ENCODE measurements around the gene ERG. TPM values are rescaled to one million over a fixed set of nuclear protein-coding genes. Genes with fewer than 3 reads are reported as not detected.

ERG gene
- polyA plus RNA-seq, 1 donor from 2014 or later: not detected

GRCh38 chr21:38363693-38364092 lies 134.6 kb downstream of the ERG start:
- Histone ChIP-seq H3K27me3 (ENCODE audit: insufficient read depth, low read depth, low read length) (no peaks in the 10 kb centered on the region), H3K9me3 (ENCODE audit: low read length) (no peaks in the 10 kb centered on the region), H3K79me2 (replicated peaks; ENCODE audit: insufficient read depth, low read length) (no peaks in the 10 kb centered on the region), H3K4me2 (ENCODE audit: low read length) (no peak overlapping the region), H3K27ac (ENCODE audit: low read length) (no peak overlapping the region), H3K36me3 (ENCODE audit: insufficient read depth, low read length) (no peaks in the 10 kb centered on the region), H3K9me2 (ENCODE audit: insufficient read depth, low read length) (no peaks in the 10 kb centered on the region), H4K20me1 (ENCODE audit: insufficient read depth) (no peaks in the 10 kb centered on the region), H3K4me3 (ENCODE audit: low read length) (no peak overlapping the region), H3F3A (ENCODE audit: insufficient read depth, low read length, poor library complexity, severe bottlenecking) (no peaks in the 10 kb centered on the region), H2AFZ (ENCODE audit: low read depth, low read length) (no peak overlapping the region), H3K9ac (ENCODE audit: low read length) (no peak overlapping the region)
- TF ChIP-seq, protein P1, sequence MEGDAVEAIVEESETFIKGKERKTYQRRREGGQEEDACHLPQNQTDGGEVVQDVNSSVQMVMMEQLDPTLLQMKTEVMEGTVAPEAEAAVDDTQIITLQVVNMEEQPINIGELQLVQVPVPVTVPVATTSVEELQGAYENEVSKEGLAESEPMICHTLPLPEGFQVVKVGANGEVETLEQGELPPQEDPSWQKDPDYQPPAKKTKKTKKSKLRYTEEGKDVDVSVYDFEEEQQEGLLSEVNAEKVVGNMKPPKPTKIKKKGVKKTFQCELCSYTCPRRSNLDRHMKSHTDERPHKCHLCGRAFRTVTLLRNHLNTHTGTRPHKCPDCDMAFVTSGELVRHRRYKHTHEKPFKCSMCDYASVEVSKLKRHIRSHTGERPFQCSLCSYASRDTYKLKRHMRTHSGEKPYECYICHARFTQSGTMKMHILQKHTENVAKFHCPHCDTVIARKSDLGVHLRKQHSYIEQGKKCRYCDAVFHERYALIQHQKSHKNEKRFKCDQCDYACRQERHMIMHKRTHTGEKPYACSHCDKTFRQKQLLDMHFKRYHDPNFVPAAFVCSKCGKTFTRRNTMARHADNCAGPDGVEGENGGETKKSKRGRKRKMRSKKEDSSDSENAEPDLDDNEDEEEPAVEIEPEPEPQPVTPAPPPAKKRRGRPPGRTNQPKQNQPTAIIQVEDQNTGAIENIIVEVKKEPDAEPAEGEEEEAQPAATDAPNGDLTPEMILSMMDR (IDR thresholded peaks at IDR 0.05; ENCODE audit: poor library complexity, severe bottlenecking): no peak
- TF ChIP-seq SMC3 (conservative IDR thresholded peaks at IDR 0.05; ENCODE audit: poor library complexity) (no peak), TAF1 (IDR thresholded peaks at IDR 0.05; ENCODE audit: low read depth) (no peak), MXI1 (conservative IDR thresholded peaks at IDR 0.05; ENCODE audit: poor library complexity, severe bottlenecking) (no peak), POLR2AphosphoS5 (IDR thresholded peaks at IDR 0.05) (no peak)
- TF ChIP-seq, protein P2, sequence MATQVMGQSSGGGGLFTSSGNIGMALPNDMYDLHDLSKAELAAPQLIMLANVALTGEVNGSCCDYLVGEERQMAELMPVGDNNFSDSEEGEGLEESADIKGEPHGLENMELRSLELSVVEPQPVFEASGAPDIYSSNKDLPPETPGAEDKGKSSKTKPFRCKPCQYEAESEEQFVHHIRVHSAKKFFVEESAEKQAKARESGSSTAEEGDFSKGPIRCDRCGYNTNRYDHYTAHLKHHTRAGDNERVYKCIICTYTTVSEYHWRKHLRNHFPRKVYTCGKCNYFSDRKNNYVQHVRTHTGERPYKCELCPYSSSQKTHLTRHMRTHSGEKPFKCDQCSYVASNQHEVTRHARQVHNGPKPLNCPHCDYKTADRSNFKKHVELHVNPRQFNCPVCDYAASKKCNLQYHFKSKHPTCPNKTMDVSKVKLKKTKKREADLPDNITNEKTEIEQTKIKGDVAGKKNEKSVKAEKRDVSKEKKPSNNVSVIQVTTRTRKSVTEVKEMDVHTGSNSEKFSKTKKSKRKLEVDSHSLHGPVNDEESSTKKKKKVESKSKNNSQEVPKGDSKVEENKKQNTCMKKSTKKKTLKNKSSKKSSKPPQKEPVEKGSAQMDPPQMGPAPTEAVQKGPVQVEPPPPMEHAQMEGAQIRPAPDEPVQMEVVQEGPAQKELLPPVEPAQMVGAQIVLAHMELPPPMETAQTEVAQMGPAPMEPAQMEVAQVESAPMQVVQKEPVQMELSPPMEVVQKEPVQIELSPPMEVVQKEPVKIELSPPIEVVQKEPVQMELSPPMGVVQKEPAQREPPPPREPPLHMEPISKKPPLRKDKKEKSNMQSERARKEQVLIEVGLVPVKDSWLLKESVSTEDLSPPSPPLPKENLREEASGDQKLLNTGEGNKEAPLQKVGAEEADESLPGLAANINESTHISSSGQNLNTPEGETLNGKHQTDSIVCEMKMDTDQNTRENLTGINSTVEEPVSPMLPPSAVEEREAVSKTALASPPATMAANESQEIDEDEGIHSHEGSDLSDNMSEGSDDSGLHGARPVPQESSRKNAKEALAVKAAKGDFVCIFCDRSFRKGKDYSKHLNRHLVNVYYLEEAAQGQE (IDR thresholded peaks at IDR 0.05; ENCODE audit: borderline replicate concordance): no peak

- Histone ChIP-seq H3K9me3 (ENCODE audit: low read length) (no peaks in the 10 kb centered on the region), H3K4me2 (ENCODE audit: low read length) (no peak overlapping the region), H3K27ac (ENCODE audit: low read length) (no peak overlapping the region), H4K20me1 (ENCODE audit: insufficient read depth) (no peaks in the 10 kb centered on the region), H3K9me2 (ENCODE audit: insufficient read depth, low read length) (no peaks in the 10 kb centered on the region), H3K27me3 (ENCODE audit: insufficient read depth, low read depth, low read length) (no peaks in the 10 kb centered on the region), H3K79me2 (replicated peaks; ENCODE audit: insufficient read depth, low read length) (no peaks in the 10 kb centered on the region), H3K4me3 (ENCODE audit: low read length) (no peak overlapping the region), H3F3A (ENCODE audit: insufficient read depth, low read length, poor library complexity, severe bottlenecking) (no peaks in the 10 kb centered on the region), H3K36me3 (ENCODE audit: insufficient read depth, low read length) (no peaks in the 10 kb centered on the region), H3K9ac (ENCODE audit: low read length) (no peak overlapping the region), H2AFZ (ENCODE audit: low read depth, low read length) (no peak overlapping the region)
- TF ChIP-seq TAF1 (IDR thresholded peaks at IDR 0.05; ENCODE audit: low read depth) (no peak), EZH2 (IDR thresholded peaks at IDR 0.05; ENCODE audit: borderline replicate concordance, insufficient read depth, low read length, poor library complexity, severe bottlenecking) (no peak), MXI1 (conservative IDR thresholded peaks at IDR 0.05; ENCODE audit: poor library complexity, severe bottlenecking) (no peak), EP300 (conservative IDR thresholded peaks at IDR 0.05; ENCODE audit: poor library complexity, severe bottlenecking) (no peak), POLR2AphosphoS5 (IDR thresholded peaks at IDR 0.05) (no peak)
- TF ChIP-seq, protein P1 (IDR thresholded peaks at IDR 0.05; ENCODE audit: poor library complexity, severe bottlenecking): no peak
These were observed 137.0 kb downstream of the ERG start for GRCh38 chr21:38361324-38361723.
